GM12865 (cell line): ENCODE data around the gene SAE1.

Experiments
- DNase-seq: peaks from one replicate; pipeline ENCODE4 v3.0.0; 2010; ENCODE audit warnings: low read depth
- H3K4me3 ChIP-seq: 2 replicates; pipeline ENCODE4 v1.5.1; 2011; ENCODE audit warnings: mild to moderate bottlenecking, low read depth, low read length, control low read depth
- TF ChIP-seq, protein P1 (sequence below): IDR thresholded peaks from 2 replicates; pipeline ENCODE4 v1.5.1; 2011; ENCODE audit warnings: low read length, control low read depth, low read depth, inconsistent platforms; ENCODE audit not compliant: insufficient read depth; ENCODE audit errors: missing control alignments

SAE1 gene

DNA sequence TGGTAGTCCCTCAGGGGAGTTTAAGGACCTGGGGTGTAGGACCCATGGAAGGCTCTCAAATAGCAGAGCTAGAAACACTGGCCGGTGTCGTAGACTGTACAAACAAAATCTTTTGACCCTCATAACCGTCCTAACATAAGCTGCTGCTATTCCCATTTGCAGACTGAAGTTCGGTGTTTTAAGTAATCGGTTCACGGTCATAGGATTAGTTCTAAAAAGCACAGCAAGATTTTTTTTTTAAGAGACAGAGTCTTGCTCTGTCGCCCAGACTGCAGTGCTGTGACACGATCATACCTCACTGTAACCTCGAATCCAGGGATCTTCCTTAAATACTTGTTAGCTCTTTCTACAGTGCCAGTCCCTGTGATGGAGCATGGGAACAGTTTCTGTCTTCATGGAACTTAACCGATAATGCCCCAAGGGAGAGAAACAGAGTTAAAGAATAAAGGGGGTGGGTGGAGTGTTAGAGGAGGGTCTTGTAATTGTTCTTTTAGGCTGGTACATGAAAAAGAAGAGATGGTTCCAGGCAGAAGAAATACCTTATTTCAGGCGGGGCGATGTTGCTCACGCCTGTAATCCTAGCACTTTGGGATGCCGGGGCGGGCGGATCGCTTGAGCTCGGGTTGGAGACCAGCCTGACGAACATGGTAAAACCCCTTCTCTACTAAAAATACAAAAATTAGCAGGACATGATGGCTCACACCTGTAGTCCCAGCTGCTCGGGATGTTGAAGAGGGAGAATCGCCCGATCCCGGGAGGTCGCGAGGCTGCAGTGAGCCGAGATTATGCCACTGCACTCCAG lies 16.6 kb upstream of the SAE1 start:
- no peak for DNase-seq
- TF ChIP-seq, protein P1, sequence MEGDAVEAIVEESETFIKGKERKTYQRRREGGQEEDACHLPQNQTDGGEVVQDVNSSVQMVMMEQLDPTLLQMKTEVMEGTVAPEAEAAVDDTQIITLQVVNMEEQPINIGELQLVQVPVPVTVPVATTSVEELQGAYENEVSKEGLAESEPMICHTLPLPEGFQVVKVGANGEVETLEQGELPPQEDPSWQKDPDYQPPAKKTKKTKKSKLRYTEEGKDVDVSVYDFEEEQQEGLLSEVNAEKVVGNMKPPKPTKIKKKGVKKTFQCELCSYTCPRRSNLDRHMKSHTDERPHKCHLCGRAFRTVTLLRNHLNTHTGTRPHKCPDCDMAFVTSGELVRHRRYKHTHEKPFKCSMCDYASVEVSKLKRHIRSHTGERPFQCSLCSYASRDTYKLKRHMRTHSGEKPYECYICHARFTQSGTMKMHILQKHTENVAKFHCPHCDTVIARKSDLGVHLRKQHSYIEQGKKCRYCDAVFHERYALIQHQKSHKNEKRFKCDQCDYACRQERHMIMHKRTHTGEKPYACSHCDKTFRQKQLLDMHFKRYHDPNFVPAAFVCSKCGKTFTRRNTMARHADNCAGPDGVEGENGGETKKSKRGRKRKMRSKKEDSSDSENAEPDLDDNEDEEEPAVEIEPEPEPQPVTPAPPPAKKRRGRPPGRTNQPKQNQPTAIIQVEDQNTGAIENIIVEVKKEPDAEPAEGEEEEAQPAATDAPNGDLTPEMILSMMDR = no peak
- H3K4me3 ChIP-seq = peak overlapping the region; percentile 83

DNA sequence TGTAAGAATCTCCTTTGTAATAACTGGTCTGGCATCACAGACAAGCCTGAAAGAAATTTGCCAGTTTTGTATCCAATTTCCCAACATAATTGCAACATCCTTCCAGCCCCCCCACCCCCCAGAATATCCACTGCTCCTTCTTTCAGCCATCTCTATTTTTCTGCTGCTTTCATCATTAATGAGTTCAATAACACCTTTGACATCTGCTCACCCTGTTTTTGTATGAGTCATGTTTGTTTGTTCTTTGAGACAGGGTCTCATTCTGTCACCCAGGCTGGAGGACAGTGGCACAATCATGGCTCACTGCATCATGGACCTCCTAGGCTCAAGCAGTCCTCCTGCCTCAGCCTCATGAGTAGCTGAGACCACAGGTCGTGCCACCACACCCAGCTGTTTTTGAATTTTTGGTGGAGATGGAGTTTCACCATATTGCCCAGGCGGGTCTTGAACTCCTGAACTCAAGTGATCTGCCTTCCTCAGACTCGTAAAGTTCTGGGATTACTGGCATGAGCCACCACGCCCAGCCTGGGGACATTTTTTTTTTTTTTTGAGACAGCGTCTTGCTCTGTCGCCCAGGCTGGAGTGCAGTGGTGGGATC lies 10.1 kb upstream of the SAE1 start:
- TF ChIP-seq, protein P1 = no peak
- DNase-seq = no peak
- no peak overlapping the region for H3K4me3 ChIP-seq

GRCh38 chr19:47122359-47123335 lies 8.0 kb upstream of the SAE1 start:
- no peak for DNase-seq
- no peak overlapping the region for H3K4me3 ChIP-seq
- TF ChIP-seq, protein P1 = no peak

DNA sequence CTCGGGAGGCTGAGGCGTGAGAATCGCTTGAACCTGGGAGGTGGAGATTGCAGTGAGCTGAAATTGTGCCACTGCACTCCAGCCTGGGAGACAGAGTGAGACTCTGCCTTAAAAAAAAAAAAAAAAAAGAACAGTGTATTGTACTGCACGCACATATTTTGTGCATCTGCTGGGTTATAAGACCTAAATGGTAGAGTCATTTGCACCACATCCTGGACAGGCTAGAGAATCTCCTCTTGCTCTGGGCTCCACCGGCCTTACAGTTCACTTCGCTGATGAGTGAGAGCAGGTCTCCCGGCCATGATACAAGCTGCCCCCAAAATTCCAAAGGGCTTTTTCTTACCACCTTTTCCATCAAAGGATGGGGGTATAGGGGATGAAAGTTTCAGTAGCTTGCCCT lies 7.2 kb upstream of the SAE1 start:
- DNase-seq = no peak
- TF ChIP-seq, protein P1 = no peak
- no peak overlapping the region for H3K4me3 ChIP-seq

DNA sequence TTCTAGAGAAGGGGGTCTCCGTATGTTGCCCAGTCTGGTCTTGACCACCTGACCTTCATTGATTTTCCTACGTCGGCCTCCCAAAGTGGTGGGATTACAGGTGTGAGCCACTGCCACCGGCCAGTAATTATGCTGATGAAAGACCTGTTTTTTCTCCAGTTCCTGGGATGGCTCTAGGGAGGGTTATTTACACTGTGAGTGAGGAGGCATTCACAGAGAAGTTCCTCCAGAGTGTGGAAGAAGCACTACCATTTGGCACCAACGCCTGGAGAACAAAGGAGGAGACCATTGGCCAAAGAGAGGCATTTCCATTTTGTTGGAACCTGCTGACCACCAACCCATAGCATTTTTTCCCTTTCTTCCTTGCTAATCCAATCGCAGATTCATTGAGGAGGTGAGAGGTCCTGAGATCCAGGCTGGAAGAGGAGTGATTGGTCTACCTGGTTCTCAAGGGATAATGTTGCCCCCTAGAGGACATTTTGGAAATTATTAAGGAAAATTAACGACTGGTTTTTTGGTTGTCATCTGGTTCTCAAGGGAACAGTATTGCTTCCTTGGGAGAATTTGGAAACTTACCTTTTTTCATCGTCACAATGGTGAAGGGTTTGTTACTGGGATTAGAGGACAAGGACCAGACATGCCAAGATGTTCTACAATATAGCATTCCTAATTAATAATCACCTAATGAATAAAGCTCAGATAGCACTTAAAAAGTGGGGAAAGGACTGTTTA lies 5.5 kb upstream of the SAE1 start:
- no peak overlapping the region for H3K4me3 ChIP-seq
- peak; percentile 71 for DNase-seq
- TF ChIP-seq, protein P1 = peak; percentile 54

GRCh38 chr19:47125669-47125938 lies 5.0 kb upstream of the SAE1 start:
- TF ChIP-seq, protein P1 = no peak
- DNase-seq = no peak
- no peak overlapping the region for H3K4me3 ChIP-seq
